HL-60/S4 treated with retinoic acid at 250 ng/mL for 4 days and 3 days (cell line): Measurements from ENCODE around the gene ZDHHC23.

Experiments
- in situ Hi-C: fragments of 300-500 bp; cut with MboI; formaldehyde crosslinking; loops from 2 replicates; pipeline ENCODE4 v1.7.0; 2022; ENCODE audit warnings: low sequenced_read_pairs

The ZDHHC23 gene, protein sequence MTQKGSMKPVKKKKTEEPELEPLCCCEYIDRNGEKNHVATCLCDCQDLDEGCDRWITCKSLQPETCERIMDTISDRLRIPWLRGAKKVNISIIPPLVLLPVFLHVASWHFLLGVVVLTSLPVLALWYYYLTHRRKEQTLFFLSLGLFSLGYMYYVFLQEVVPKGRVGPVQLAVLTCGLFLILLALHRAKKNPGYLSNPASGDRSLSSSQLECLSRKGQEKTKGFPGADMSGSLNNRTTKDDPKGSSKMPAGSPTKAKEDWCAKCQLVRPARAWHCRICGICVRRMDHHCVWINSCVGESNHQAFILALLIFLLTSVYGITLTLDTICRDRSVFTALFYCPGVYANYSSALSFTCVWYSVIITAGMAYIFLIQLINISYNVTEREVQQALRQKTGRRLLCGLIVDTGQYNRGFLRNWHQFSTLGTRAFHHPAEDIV

DNA sequence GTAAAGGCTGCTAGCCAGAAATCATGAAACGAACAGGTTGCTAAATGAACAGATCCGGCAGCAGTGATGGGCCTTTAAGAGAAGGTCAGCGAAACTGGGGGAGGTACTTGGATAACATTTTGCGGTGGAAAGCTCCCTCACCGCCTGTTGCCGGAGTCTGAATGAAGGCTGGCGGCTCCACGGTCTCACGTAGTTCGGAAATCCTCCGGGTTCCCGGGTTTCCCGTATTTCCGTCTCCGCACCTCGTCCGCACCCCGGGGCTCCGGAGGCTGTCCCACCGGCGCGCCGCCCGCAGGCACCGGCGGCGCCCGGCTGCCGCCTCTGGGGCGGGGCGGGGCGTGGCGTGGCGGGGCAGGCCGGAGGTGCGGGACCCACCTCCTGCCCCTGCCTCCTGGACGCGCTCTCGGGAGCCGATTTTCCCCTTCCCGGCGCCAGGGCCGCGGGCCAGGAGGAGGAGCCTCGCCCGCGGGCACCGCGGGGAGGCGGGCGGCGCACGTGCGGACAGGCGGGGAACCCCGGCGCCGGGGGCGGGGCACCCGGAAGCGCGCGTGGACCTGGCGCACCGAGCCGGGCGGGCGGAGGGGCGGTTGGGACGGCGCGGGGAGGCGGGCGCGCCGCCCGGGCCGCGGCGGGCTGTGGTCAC is at the start of gene ZDHHC23:
Gene ZDHHC23, plus strand, starts transcription at position 642 of the 643 bp plus-strand sequence. CDS start 790 bp downstream, outside the sequence.
- in situ Hi-C loops = no loop called here

DNA sequence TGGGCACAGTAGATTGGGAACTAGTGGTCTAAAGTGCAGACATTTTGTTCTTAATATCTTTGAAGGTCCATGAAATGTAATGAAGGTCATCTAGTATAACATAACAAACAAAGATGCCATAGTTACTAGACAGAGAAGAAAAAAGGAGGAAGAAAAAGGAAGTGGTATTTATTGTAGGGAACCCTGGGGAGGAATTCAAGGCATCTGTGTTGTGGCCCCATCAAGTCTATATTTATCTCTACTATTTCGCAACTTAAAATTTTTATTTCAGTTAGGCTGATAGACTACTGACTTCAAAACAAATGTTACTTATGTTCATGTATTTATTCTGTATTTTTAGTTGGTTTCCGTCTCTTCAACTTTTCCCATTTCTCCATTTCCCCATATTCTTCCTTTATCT is 48.9 kb upstream of the ZDHHC23 start:
- in situ Hi-C loops = no loop called here

DNA sequence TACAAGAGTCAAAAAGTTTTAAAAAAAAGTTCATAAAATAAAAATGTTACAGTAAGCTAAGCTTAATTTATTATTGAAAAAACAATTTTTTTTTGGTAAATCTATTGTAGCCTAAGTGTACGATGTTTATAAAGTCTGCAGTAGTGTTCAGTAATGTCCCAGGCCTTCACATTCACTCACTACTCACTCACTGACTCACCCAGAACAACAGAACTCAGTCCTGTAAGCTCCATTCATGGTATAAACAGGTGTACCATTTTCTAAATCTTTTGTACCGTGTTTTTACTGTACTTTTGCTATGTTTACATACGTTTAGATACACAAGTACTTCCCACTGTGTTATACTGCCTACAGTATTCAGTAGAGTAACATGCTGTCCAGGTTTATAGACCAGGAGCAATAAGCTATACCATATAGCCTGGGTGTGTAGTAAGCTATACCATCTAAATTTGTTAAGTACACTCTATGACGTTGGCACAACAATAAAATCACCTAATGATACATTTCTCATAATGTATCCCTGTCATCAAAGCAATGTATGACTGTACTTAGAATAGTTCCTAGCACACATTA is 41.2 kb upstream of the ZDHHC23 start:
- in situ Hi-C loops = no loop called here

DNA sequence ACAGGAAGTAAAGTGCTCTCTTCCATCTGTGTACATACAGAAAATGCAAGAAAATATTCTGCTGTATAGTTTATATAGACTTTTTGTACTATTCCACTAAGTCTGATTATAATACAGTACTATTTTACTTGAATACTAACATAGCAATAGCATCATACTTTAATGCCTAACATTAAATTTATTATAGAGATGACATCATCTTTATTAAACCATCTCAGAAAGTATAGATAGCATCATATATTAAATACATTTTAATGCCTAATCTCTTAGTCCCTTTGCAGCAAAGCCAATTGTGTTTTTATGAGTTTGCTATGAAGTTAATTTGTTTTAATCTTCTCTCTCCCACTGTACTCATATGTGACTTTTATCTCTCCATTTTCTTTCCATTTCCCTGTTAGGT is 39.7 kb upstream of the ZDHHC23 start:
- in situ Hi-C loops = no loop called here

DNA sequence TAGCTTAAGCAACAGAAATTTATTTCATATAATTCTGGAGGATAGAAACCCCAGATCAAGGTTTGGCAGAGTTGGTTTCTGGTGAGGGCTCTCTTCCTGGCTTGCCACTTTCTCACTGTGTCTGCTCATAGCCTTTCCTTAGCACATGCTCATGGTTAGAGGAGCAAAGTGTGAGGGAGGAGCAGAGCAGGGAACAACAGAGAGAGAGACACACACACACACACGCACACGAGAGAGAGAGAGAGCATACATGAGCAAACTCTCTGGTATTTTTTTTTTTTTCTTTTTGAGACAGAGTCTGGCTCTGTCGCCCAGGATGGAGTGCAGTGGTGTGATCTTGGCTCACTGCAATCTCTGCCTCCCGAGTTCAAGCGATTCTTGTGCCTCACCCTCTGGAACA is 36.8 kb upstream of the ZDHHC23 start:
- in situ Hi-C loops = no loop called here

DNA sequence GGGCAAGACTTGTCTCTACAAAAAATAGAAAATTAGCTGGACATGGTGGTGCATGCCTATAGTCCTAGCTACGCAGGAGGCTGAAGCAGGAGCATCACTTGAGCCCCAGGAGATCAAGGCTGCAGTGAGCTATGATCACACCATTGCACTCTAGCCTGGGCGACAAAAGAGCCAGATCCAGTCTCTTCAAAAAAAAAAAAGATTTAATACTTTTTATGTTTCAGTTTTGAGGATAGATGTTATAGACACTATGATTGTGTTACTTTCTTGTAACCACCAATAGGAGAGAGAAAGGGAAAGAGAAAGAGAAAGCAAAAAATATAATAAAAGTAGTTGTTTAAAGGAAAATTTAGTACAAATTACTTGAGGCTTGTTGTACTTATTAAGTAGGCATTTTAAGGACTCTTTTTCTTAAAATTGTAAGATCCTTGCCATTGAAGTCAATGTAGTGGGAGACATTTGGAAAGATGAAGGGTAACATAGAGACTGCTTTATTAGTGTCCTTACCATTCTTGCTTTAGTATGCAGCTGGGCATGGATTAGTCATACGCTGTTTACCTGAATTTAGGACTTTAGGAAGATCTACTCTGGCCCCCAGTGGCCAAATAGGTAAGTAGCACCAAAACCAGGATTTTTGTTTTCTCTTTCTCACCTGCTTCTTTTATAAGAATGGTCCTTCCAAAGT is 35.1 kb upstream of the ZDHHC23 start:
- in situ Hi-C loops = no loop called here

DNA sequence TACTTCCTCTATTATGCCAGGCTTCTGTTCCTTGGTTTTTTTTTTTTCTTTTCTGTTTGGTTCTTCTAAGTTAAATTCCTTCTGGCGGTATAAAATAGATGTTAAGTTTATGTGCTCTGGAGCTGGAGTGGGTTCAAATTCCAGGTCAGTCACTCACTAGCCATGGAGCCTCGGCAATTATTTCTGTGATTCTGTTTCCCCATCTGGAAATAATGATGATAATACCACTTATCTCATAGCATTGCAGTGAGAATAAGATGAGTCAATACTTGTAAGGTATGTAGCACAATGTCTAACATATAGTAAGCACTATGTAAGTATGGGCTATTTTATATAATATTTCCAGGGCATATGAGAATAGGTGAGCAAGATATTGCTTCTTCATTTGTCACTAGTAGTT is 33.2 kb upstream of the ZDHHC23 start:
- in situ Hi-C loops = no loop called here

DNA sequence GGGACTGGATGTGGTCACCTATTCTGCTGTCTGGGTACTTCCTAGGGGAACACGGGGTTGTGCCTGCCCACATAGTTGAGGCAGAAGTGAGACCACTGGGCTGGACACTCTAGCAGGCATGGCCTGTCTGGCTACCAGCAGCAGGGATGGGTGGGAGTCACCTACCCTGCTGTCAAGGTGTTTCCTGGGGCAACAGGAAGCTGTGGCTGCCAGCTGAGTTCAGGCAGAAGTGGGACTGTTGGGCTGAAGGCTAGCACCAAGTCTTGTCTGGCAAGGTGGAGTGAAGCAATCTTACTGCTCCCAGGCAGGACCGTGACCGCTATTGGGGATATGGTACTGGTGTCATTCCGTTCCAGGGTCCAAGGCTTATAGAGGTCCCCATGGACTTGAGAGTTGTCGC is 20.3 kb upstream of the ZDHHC23 start:
- in situ Hi-C loops = no loop called here

DNA sequence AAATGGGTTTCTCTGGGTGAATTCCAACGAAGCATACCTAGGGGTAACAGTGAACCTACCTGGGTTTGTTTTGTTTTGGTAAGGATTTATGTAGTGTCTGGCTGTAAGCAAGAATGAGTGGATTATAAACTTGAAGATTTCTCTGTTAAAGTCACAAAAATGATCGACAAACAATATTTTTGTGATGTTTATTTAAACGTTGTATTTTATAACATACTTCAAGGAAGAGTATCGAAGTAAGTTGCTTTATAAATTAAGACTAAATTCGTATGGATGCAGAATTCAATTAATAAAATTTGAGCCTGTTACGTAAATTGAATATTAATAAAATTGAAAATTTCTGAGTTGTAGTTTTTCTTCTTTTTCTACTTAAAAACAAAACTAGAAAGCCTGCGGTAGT is 982 bp upstream of the ZDHHC23 start:
- in situ Hi-C loops = no loop called here

DNA sequence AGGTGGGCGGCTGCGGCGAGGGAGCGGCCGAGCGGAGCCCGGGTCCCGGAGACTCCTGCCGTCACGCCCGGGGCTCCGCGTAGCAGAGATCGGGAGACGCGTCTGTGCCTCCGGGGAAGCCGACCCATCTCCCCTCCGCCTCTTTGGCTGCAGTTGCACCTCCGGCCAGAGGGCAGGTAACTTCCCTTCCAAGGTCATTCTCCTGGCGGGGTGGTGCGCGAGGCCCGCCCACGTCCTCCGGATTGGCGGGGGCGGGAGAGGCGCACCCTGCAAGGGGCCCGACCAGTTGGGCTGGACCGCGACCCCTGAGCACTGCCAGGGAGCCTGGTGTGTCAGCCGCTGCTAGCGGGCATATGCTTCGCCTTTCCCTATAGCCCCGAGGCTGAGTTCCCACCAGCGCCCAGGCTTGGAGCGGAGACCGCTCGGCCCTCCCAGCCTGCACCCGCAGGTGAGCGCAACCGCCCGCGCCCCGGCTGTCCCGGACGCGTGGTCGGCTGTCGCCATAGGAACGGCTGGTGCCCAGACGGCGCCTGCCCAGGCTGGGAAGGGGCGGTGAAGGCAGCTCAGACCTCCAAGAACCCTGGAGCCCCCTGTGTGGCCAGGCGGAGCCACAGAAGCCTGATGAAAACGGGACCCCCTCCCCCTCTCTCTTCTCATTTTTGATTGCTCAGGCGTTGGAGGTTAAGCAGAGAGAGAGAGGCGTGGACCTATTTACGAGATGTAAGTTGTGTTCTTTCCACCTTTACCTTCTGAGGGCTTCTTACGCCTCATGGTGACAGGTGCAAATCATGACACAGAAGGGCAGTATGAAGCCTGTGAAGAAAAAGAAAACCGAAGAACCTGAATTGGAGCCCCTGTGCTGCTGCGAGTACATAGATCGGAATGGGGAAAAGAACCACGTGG is 453 bp downstream of the ZDHHC23 start:
- in situ Hi-C loops = no loop called here

DNA sequence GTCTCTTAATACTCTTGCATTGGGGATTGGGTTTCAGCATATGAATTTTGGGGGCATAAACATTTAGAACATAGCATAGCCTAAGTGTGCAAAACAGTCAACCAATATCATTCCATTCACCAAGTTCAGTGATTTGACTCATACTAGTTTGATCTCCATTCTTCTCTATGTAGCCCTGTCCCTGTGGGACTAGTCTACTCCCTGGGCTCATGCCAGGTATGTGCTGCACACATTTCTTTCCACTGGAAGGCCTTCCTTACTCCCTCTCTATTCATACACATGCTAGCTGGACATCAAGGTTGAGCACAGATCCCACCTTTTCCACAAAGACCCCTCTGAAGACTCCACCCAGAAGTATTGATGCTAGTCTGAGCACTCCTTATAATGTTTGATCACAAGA is 5.1 kb downstream of the ZDHHC23 start:
- in situ Hi-C loops = no loop called here

DNA sequence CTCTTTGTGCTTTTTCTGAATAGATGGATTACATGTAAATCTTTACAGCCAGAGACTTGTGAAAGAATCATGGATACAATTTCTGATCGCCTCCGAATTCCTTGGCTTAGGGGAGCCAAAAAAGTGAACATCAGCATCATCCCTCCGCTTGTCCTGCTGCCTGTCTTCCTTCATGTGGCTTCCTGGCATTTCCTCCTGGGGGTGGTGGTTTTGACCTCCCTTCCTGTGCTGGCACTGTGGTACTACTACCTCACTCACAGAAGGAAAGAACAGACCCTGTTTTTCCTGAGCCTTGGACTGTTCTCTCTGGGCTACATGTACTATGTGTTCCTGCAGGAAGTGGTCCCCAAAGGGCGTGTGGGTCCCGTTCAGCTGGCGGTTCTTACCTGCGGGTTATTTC is 5.9 kb downstream of the ZDHHC23 start:
- in situ Hi-C loops = no loop called here

DNA sequence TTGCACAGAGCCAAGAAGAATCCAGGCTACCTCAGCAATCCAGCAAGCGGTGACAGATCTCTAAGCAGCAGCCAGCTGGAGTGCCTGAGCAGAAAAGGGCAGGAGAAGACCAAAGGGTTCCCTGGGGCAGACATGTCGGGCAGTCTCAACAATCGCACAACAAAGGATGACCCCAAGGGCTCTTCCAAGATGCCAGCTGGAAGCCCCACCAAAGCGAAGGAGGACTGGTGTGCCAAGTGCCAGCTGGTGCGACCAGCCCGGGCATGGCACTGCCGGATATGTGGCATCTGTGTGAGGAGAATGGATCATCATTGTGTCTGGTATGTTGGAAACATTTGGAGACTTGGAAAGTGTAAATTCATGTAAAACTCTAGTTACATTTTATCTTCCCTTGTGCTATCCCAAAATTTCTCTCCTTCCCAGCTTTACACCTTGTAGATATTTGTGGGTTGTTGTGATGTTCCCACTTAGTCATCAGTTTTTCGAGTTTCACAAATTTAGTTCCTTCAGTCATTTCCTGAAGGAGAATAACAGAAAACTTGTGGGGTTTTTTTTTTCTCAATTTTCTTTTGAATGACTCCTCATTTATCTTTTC is 6.4 kb downstream of the ZDHHC23 start:
- in situ Hi-C loops = no loop called here

DNA sequence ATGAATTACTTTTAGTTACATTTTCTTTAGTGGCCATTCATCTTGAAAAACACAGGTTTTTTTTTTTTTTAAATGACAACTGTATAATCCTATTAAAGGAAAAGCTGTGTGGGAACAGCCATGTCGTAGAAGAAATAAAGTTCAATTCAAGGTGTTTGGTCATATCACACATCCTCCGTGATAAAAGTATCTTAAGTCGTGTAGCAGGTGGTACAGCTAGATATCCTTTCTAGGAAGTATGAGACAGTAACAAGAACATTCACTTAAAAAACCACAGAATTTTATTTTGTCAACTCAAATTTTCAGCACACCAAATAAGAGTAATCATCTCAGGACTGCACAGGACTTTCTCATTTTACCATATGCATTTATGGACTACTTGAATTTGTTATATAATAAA is 16.1 kb downstream of the ZDHHC23 start:
- in situ Hi-C loops = no loop called here

DNA sequence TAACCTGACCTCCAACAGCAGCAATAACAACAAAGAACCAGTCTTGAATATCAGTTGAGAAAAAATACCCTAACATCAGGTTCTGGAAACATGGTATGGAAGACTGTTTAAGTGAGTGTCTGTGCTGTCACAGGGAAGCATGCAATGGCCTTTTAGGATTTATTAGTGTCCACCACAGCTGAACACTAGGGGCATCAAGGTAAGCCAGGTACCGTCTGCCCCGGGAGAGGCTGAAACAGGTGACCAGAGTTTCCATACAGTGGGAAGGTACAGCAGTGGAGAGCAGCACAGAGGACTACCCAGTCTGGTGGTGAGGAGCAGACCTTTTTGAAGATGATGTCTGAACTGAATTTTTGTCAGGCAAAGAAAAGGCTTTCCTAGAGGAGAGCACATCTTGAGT is 18.4 kb downstream of the ZDHHC23 start:
- in situ Hi-C loops = no loop called here

DNA sequence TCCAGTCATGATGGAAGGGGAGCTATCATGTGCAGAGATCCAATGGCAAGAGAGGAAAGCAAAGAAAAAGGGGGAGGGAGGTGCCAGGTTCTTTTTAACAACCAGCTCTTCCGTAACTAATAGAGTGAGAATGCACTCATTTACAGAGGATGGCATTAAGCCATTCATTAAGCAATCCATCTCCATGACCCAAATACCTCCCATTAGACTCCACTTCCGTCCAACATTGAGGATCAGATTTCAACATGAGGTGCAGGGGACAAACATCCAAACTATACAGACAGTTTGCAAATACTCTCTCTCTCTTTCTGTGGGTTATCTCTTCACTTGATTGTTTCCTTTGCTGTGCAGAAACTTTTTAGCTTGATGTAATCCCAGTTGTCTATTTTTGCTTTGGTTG is 21.2 kb downstream of the ZDHHC23 start:
- in situ Hi-C loops = no loop called here

DNA sequence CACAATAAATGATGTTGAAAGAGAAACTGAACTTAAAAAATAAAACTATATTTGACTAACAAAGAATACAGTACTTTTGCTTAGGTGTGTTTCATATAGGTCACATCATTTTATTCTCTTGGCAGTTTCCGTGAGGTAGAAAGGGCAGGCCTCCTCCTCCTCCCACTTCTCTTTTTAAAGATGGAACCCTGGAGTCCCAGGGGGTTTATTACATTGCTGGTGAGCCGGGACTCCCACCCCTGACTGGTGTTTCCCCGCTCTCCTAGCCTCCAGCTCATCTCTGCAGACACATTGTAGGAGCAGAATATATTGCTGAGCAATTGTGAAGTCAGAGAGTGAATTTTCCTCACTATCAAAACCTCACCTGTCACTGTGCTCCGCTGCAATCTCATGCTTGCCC is 30.0 kb downstream of the ZDHHC23 start:
- in situ Hi-C loops = no loop called here

DNA sequence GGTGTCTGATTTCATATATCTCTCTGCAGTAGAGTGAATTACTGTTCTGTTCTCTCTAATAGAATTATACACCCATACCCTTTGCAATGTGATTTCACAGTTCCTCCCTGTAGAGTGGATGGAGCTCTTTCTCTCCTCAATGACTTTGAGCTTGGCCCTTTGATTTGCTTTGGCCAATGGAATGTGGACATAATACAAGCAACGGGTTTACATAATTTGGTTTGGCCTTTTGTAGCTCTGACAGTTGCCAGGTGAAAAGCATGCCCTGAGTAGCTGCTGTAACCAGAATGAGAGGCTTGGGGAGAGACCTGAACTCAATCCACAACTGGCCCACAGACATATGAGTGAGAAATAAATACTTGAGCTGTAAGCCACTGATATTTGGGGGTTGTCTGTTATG is 32.1 kb downstream of the ZDHHC23 start:
- in situ Hi-C loops = no loop called here

DNA sequence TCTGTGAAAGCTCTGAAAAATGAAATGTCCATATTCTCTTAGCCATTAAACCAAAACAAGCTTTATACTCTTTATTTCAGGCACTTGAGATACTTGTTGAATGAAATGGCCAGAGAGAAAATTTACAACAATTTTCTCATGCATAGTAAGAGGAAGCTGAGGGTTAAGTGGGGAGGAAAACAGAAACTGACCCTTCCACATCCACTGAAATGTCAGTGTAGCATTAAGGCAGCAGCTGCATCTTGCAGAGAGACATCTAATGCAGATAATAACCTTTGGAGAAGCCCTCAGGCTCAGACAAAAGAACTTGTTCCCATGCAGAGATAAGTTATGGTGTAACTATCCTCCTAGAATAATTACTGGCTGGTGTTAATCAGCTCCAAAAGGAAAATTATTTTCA is 34.0 kb downstream of the ZDHHC23 start:
- in situ Hi-C loops = no loop called here

DNA sequence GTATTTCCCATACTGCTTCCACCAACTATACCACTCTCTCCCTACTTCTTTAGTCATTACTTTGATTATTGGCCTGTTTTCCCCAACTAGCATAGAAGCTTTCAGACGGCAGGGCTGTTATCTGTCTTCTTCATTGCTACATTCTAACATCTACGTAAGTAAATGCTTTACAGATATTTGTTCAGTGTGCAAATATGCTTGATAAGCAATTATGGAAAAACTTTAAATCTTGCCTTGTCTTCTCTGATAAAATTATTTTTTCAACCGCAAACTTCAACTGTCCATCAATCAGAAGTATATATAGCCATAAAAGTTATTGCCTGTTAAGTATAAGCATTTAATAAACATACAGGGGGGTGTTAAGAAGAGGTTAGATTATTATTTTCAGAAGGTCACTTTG is 35.7 kb downstream of the ZDHHC23 start:
- in situ Hi-C loops = no loop called here
